CD4-positive, CD25-positive, alpha-beta regulatory T cell (primary cell): ENCODE results near the gene FYCO1. TPM values are rescaled to one million over a fixed set of nuclear protein-coding genes. Genes with fewer than 3 reads are reported as not detected.

Source experiments
- ATAC-seq, 2 donors: fragments of 150-1000 bp; cut with Tn5 transposase; one replicate each; pipeline ENCODE4 v1.10.0; 2021; ENCODE audit warnings: low read depth in 2 of 2, moderate number of reproducible peaks in 2 of 2, moderate library complexity in 1 of 2
- DNase-seq, 3 donors: peaks; one replicate each; pipeline versions ENCODE4 v3.0.0 to v3.0.0-alpha.2; 2012 to 2022; ENCODE audit warnings: mixed read lengths in 1 of 3
- H3K27ac ChIP-seq: one replicate; pipeline ENCODE4 v1.7.0; 2013; ENCODE audit warnings: mild to moderate bottlenecking, low read length; ENCODE audit not compliant: insufficient read depth, poor library complexity, severe bottlenecking
- H3K27me3 ChIP-seq: one replicate; pipeline ENCODE4 v1.7.0; 2013; ENCODE audit warnings: low read length; ENCODE audit not compliant: control insufficient read depth, insufficient read depth
- H3K36me3 ChIP-seq: one replicate; pipeline ENCODE4 v1.7.0; 2013; ENCODE audit warnings: mild to moderate bottlenecking, low read length, moderate library complexity; ENCODE audit not compliant: control insufficient read depth, insufficient read depth
- H3K4me1 ChIP-seq: 2 replicates; pipeline ENCODE4 v1.7.0; 2013; ENCODE audit warnings: mild to moderate bottlenecking, low read length; ENCODE audit not compliant: insufficient read depth, control insufficient read depth, poor library complexity, severe bottlenecking
- H3K4me3 ChIP-seq: one replicate; pipeline ENCODE4 v1.7.0; 2013; ENCODE audit warnings: low read depth, mild to moderate bottlenecking, low read length, moderate library complexity
- H3K9me3 ChIP-seq, 2 experiments: 1 replicate in 1 of 2; 2 replicates in 1 of 2; pipeline ENCODE4 v1.7.0; 2013; ENCODE audit warnings: low read length in 2 of 2, mild to moderate bottlenecking in 1 of 2, moderate library complexity in 1 of 2; ENCODE audit not compliant: control insufficient read depth in 2 of 2
- H3K27ac Mint-ChIP-seq, 3 donors: one replicate each; pipeline ENCODE4 v1.8.0; 2020 to 2022; ENCODE audit warnings: mild to moderate bottlenecking in 3 of 3, mixed read lengths in 3 of 3, moderate library complexity in 2 of 3
- H3K27me3 Mint-ChIP-seq: one replicate; pipeline ENCODE4 v1.8.0; 2022; ENCODE audit warnings: mild to moderate bottlenecking, mixed read lengths
- H3K36me3 Mint-ChIP-seq: one replicate; pipeline ENCODE4 v1.8.0; 2020; ENCODE audit warnings: mixed read lengths
- H3K4me1 Mint-ChIP-seq, 4 donors: one replicate each; pipeline ENCODE4 v1.8.0; 2020 to 2022; ENCODE audit warnings: mixed read lengths in 4 of 4, mild to moderate bottlenecking in 1 of 4
- H3K4me3 Mint-ChIP-seq, 4 donors: one replicate each; pipeline ENCODE4 v1.8.0; 2020 to 2022; ENCODE audit warnings: mild to moderate bottlenecking in 4 of 4, mixed read lengths in 4 of 4, moderate library complexity in 3 of 4
- H3K9me3 Mint-ChIP-seq, 7 donors: one replicate each; pipeline ENCODE4 v1.8.0; 2020 to 2022; ENCODE audit warnings: mixed read lengths in 7 of 7, mild to moderate bottlenecking in 3 of 7, moderate library complexity in 2 of 7
- polyA plus RNA-seq, 4 donors: library from polyadenylated mRNA; unstranded; fragments of 300-500 nt; fragmentation: Illumina TruSeq; gene quantifications; one replicate each; pipeline ENCODE4 v1.2.3, GENCODE V29; 2021
- total RNA-seq: library from RNA; stranded (reverse); gene quantifications from one replicate; pipeline ENCODE4 v1.2.3, GENCODE V29; 2022

The FYCO1 gene
- total and polyA plus RNA-seq, 5 donors from 2014 or later = 2.1 to 42.5 (median 2.6) TPM

DNA sequence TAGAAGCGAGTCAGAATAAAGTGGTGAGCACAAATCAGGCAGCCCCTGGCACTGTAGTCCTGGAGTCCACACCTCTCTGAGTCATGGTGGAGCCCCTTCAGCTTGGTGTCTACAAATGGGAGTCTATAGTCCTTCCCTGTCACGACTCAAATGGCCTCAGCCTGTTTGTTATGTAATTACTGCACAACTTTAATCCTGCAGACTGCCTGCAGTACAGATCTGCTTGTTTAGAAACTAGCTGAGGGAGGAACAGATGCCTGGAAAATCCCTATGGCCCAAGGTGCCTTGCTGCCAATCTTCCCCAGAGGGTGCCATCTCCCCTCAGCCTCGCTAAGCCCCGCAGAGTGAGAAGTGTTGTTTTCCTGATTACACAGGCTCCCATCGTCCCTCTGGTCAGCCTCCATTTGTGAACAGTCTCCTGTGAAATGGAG, 56.3 kb downstream of the FYCO1 start:
- Mint-ChIP-seq H3K27me3 (no peaks in the 10 kb centered on the region), H3K36me3 (peaks cover 32% of the 10 kb centered on the region), H3K4me1 (peaks cover 14 to 47% (median 36%) of the 10 kb centered on the region in 4 donors), H3K27ac (peak overlapping the region; percentile 11 to 84 (median 31)), H3K9me3 (no peaks in the 10 kb centered on the region), H3K4me3 (peak overlapping the region in 1 of 4 donors; percentile 29)
- no peak for ATAC-seq
- DNase-seq = no peak
- peaks cover 39% of the 10 kb centered on the region for H3K4me1 ChIP-seq
- no peak overlapping the region for H3K27ac ChIP-seq
- H3K4me3 ChIP-seq = no peak overlapping the region
- peaks cover 44% of the 10 kb centered on the region for H3K36me3 ChIP-seq
- H3K9me3 ChIP-seq = no peaks in the 10 kb centered on the region
- no peaks in the 10 kb centered on the region for H3K27me3 ChIP-seq

DNA sequence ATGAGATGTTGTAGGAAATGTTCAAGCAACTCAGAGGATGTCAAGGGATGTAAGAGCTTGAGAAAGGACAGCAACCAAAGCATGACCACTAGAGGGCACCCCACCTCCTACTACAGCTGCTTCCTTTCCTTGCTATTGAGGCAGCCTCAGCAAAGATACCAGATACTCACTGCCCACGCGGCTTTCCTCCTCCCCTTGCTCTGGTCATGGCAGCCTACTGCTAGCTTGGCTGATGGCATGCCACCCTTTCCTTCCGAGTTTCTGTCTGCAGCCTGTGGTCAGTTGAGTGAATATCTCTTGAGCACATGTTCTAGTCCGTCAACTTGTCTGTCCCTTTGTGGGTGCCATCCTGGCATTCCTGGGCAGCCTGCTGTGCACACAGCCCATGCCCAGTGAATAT, 56.8 kb downstream of the FYCO1 start:
- no peak overlapping the region for H3K27ac ChIP-seq
- DNase-seq = peak; percentile 65 to 95 (median 84)
- H3K27me3 ChIP-seq = no peaks in the 10 kb centered on the region
- peaks cover 34% of the 10 kb centered on the region for H3K4me1 ChIP-seq
- H3K36me3 Mint-ChIP-seq = peaks cover 36% of the 10 kb centered on the region
- no peak overlapping the region for H3K4me3 ChIP-seq
- peaks cover 14 to 47% (median 35%) of the 10 kb centered on the region in 4 donors for H3K4me1 Mint-ChIP-seq
- H3K9me3 Mint-ChIP-seq = no peaks in the 10 kb centered on the region
- H3K36me3 ChIP-seq = peaks cover 49% of the 10 kb centered on the region
- H3K4me3 Mint-ChIP-seq = no peak overlapping the region
- ATAC-seq = peak; percentile 66 to 71
- H3K27ac Mint-ChIP-seq = peak overlapping the region in 2 of 3 donors; percentile 65 to 84
- H3K27me3 Mint-ChIP-seq = no peaks in the 10 kb centered on the region
- H3K9me3 ChIP-seq = no peaks in the 10 kb centered on the region

DNA sequence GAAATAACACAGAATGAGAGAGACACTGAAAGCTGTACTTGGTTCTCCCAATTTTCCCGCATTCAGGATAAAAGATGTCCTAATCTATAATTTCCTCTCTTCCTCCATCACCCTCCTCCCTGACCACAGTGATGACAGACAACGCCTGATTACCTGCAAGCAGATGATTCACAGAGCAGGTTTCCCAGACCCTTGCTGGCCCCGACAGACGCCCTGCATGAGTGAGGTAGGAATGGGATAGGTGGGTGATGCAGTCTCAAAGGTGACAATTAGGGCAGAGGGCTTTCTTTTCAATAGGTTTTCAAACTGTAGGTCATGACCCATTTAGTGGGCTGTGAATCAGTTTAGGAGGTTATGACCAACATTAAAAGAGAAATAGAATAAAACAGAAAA, 57.6 kb downstream of the FYCO1 start:
- Mint-ChIP-seq H3K27me3 (no peaks in the 10 kb centered on the region), H3K9me3 (no peaks in the 10 kb centered on the region), H3K4me1 (peaks cover 11 to 40% (median 27%) of the 10 kb centered on the region in 4 donors), H3K4me3 (no peak overlapping the region), H3K36me3 (peaks cover 44% of the 10 kb centered on the region), H3K27ac (no peak overlapping the region)
- Histone ChIP-seq H3K27me3 (no peaks in the 10 kb centered on the region), H3K36me3 (peaks cover 53% of the 10 kb centered on the region), H3K4me1 (peaks cover 25% of the 10 kb centered on the region), H3K9me3 (no peaks in the 10 kb centered on the region), H3K4me3 (no peak overlapping the region), H3K27ac (no peak overlapping the region)
- DNase-seq (no peak), ATAC-seq (no peak)

DNA sequence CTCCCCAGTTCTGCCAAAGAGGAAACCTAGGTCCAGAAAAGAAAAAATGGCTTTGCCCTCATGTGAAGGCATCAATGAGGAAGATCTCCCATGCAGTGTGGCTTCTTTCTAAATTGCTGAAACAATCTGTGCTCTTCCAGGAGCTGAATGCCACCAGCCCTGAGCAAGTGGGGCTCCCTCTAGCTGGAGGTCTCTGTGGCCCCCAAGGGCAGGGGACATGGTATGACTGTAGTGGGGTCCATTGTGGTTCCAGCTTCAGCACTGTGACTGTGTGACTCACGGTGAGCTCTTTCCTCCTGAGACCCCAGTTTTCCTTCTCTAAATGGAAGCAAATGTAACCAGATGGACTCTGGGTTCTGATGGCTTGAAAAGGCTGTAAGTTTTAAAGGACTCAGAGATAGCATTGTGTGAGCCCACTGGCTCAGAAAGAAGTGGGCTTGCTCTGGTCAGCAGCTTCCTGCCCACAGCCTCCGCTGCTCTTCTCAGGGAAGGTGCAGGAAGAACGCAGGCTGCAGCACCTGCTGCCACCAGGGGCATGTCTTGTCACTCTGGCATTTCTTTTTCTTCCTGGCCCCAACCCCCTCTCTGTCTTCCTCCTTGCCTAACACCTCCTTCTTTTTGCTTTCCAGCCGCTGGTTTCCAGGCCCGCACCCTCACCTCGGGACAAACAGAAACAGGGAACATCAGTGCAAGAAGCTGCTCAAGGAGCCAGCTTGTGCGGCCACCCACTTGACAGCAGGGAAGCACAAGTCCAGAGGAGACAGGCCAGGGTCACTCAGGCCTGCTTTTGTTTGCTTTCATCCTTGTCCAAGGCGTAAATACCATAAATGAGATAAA, 58.2 kb downstream of the FYCO1 start:
- DNase-seq = no peak
- Mint-ChIP-seq H3K36me3 (peaks cover 51% of the 10 kb centered on the region), H3K27ac (no peak overlapping the region), H3K4me3 (no peak overlapping the region), H3K9me3 (no peaks in the 10 kb centered on the region), H3K4me1 (peaks cover 10 to 34% (median 21%) of the 10 kb centered on the region in 4 donors), H3K27me3 (no peaks in the 10 kb centered on the region)
- ATAC-seq = no peak
- Histone ChIP-seq H3K4me1 (peaks cover 19% of the 10 kb centered on the region), H3K27ac (no peak overlapping the region), H3K4me3 (no peak overlapping the region), H3K27me3 (no peaks in the 10 kb centered on the region), H3K9me3 (no peaks in the 10 kb centered on the region), H3K36me3 (peaks cover 54% of the 10 kb centered on the region)

DNA sequence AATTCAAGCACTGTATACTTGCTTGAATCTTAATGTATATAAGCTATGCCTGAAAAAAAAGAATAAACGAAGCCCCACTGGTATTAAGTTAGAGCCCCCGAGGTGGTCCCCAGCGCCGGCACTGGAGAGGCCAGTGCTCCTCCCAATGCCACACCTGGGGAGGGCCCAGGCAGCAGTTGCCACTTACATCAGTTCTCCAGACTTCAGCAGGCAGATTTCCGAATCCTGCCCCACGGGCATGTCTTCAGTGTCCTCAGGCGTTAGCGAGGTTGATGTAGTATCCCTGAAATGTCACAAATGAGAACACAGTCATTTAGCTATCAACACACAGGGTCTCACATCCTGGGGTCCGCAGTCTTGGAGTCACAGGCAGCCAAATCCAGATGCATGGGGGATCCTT, 59.4 kb downstream of the FYCO1 start:
- H3K36me3 ChIP-seq = peaks cover 66% of the 10 kb centered on the region
- H3K9me3 ChIP-seq = no peaks in the 10 kb centered on the region
- Mint-ChIP-seq H3K9me3 (no peaks in the 10 kb centered on the region), H3K27ac (no peak overlapping the region), H3K4me1 (peaks cover 10 to 24% (median 17%) of the 10 kb centered on the region in 4 donors), H3K27me3 (no peaks in the 10 kb centered on the region), H3K36me3 (peaks cover 58% of the 10 kb centered on the region), H3K4me3 (no peak overlapping the region)
- ATAC-seq = no peak
- H3K4me1 ChIP-seq = peaks cover 11% of the 10 kb centered on the region
- no peak overlapping the region for H3K27ac ChIP-seq
- no peak overlapping the region for H3K4me3 ChIP-seq
- DNase-seq = no peak
- no peaks in the 10 kb centered on the region for H3K27me3 ChIP-seq

DNA sequence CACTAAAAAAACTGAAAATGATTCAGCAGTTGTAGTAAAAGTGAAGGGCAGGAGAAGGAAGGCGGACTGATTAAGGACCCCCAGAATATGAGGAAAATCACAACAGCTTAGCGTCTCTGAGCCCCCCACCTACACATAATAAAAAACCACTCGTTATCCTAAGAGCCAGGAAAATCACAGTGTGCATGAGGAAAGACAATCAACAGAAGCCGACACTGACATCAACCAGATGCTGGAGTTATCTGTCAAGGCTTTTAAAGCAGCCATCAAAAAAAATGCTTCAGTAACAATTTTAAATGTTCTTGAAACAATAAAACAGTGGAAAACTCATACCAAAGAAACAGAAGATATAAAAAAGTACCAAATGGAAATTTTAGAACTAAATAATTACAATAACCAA, 62.0 kb downstream of the FYCO1 start:
- Mint-ChIP-seq H3K36me3 (peaks cover 79% of the 10 kb centered on the region), H3K4me1 (peaks cover under 1 to 8% (median 4%) of the 10 kb centered on the region in 4 donors), H3K4me3 (no peak overlapping the region), H3K27ac (peak overlapping the region in 1 of 3 donors; percentile 4), H3K9me3 (no peaks in the 10 kb centered on the region), H3K27me3 (no peaks in the 10 kb centered on the region)
- no peaks in the 10 kb centered on the region for H3K27me3 ChIP-seq
- DNase-seq = no peak
- H3K27ac ChIP-seq = no peak overlapping the region
- no peak for ATAC-seq
- no peaks in the 10 kb centered on the region for H3K9me3 ChIP-seq
- H3K36me3 ChIP-seq = peaks cover 92% of the 10 kb centered on the region
- H3K4me1 ChIP-seq = peaks cover 1% of the 10 kb centered on the region
- no peak overlapping the region for H3K4me3 ChIP-seq

DNA sequence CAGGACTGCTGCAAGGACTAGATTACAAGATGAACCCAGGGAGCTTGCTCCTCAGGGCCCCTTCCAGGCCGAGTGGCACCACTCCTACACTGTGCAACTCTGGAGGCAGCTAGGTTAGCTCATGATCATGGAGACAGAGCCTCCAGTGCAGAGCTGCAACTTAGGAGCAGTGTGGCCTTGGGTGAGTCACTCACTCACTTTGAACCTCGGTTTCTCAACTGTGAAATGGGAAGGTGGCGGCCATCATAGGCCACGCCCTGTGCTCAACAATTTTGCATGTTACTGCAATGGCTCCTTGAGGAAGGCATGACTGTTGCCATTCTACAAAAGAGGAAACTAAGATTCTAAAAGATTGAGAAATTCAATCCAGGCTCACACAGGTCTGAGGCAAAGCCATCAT, 63.5 kb downstream of the FYCO1 start:
- H3K27me3 ChIP-seq = no peaks in the 10 kb centered on the region
- no peaks in the 10 kb centered on the region for H3K9me3 ChIP-seq
- no peak overlapping the region for H3K4me3 ChIP-seq
- no peak overlapping the region for H3K27ac ChIP-seq
- Mint-ChIP-seq H3K4me3 (no peak overlapping the region), H3K27me3 (no peaks in the 10 kb centered on the region), H3K4me1 (peaks cover 0 to 6% (median 4%) of the 10 kb centered on the region in 4 donors), H3K36me3 (peaks cover 85% of the 10 kb centered on the region), H3K27ac (no peak overlapping the region), H3K9me3 (no peaks in the 10 kb centered on the region)
- no peaks in the 10 kb centered on the region for H3K4me1 ChIP-seq
- H3K36me3 ChIP-seq = peaks cover 94% of the 10 kb centered on the region
- ATAC-seq (no peak), DNase-seq (no peak)

DNA sequence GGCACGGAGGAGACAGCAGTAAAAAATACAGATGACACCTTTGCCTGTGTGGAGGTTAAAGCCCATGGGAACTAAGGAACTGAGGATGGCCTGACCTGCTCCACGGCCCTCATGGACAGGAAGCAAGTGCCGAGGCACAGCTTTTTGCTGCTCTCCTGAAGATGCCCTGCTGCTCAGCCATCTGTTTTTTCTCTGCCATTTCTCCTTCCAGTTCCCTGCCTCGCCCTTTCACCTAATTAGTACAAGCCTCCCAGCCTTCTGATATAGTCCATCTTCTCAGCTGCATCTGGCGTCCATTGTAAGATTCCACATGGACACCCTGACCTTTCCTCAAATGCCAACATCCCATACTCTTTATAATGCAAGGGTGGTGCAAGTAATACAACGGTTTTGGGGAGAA, 64.1 kb downstream of the FYCO1 start:
- Mint-ChIP-seq H3K4me3 (no peak overlapping the region), H3K4me1 (peaks cover 0 to 6% (median 4%) of the 10 kb centered on the region in 4 donors), H3K36me3 (peaks cover 89% of the 10 kb centered on the region), H3K27ac (peak overlapping the region in 1 of 3 donors; percentile 77), H3K9me3 (no peaks in the 10 kb centered on the region), H3K27me3 (no peaks in the 10 kb centered on the region)
- peaks cover 92% of the 10 kb centered on the region for H3K36me3 ChIP-seq
- no peak overlapping the region for H3K27ac ChIP-seq
- no peaks in the 10 kb centered on the region for H3K4me1 ChIP-seq
- no peak for ATAC-seq
- no peaks in the 10 kb centered on the region for H3K27me3 ChIP-seq
- H3K4me3 ChIP-seq = no peak overlapping the region
- DNase-seq = no peak
- no peaks in the 10 kb centered on the region for H3K9me3 ChIP-seq
